Activated naive CD4-positive, alpha-beta T cell treated with anti-CD3 and anti-CD28 coated beads for 36 hours (primary cell): ENCODE measurements around the gene LHX8. TPM values are rescaled to one million over a fixed set of nuclear protein-coding genes. Genes with fewer than 3 reads are reported as not detected.

Experiments
- CTCF ChIA-PET: fragments of 350-600 bp; sonication (Branson Sonifier 250); formaldehyde crosslinking; loops from one replicate; lab custom pipeline; 2021; ENCODE audit warnings: antibody characterized with exemption; lab: Charles Lee
- DNase-seq: peaks from one replicate; pipeline ENCODE4 v3.0.0-alpha.2; 2020
- H3K27ac Mint-ChIP-seq: one replicate; pipeline ENCODE4 v1.8.0; 2021; ENCODE audit warnings: mild to moderate bottlenecking, mixed read lengths
- H3K27me3 Mint-ChIP-seq: one replicate; pipeline ENCODE4 v1.8.0; 2021; ENCODE audit warnings: low read depth, mixed read lengths
- H3K36me3 Mint-ChIP-seq: one replicate; pipeline ENCODE4 v1.8.0; 2021; ENCODE audit warnings: low read depth, mixed read lengths
- H3K4me1 Mint-ChIP-seq: one replicate; pipeline ENCODE4 v1.8.0; 2021; ENCODE audit warnings: low read depth, mixed read lengths
- H3K4me3 Mint-ChIP-seq: one replicate; pipeline ENCODE4 v1.8.0; 2021; ENCODE audit warnings: mild to moderate bottlenecking, moderate library complexity, mixed read lengths
- H3K9me3 Mint-ChIP-seq: one replicate; pipeline ENCODE4 v1.8.0; 2021; ENCODE audit warnings: mixed read lengths
- intact Hi-C: fragments of 100-400 bp; cut with micrococcal nuclease; formaldehyde crosslinking; loops from one replicate; pipeline ENCODE4 v1.15.1; 2023
- total RNA-seq, 2 experiments: library from RNA; stranded (reverse); gene quantifications; one replicate each; pipeline ENCODE4 v1.2.3, GENCODE V29; 2021

Gene LHX8
- total RNA-seq, 2 experiments from 2014 or later: not detected

DNA sequence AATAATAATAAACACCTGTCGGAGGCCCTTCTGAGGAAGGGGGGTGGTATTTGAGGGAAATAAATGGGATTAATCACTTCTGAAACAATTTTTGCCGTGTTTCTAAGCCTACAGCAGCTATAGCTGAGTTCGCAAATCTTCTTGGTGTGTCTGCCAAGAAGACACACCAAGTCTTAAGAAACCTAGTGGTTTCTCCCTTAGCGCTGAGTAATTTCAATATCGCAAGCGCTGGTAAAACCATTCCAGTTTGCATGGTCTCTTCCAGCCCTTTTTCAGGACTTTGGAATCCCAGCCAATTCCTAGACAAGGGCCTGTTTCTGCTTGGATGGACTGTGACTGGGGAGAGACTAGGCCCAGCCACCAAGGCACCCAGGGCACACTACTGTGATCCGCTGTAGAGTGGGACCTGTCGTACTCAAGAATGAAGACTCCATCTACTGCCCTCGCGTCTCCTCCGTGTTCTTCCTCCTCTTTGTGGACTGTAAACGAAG, 7.5 kb upstream of the LHX8 start:
- no peaks in the 10 kb centered on the region for H3K4me1 Mint-ChIP-seq
- peaks cover 61% of the 10 kb centered on the region for H3K27me3 Mint-ChIP-seq
- CTCF ChIA-PET: no interaction called here
- H3K36me3 Mint-ChIP-seq: peaks cover 5% of the 10 kb centered on the region
- intact Hi-C loops: no loop called here
- H3K27ac Mint-ChIP-seq: peak overlapping the region; percentile 35
- no peak overlapping the region for H3K4me3 Mint-ChIP-seq
- H3K9me3 Mint-ChIP-seq: no peaks in the 10 kb centered on the region
- DNase-seq: no peak

DNA sequence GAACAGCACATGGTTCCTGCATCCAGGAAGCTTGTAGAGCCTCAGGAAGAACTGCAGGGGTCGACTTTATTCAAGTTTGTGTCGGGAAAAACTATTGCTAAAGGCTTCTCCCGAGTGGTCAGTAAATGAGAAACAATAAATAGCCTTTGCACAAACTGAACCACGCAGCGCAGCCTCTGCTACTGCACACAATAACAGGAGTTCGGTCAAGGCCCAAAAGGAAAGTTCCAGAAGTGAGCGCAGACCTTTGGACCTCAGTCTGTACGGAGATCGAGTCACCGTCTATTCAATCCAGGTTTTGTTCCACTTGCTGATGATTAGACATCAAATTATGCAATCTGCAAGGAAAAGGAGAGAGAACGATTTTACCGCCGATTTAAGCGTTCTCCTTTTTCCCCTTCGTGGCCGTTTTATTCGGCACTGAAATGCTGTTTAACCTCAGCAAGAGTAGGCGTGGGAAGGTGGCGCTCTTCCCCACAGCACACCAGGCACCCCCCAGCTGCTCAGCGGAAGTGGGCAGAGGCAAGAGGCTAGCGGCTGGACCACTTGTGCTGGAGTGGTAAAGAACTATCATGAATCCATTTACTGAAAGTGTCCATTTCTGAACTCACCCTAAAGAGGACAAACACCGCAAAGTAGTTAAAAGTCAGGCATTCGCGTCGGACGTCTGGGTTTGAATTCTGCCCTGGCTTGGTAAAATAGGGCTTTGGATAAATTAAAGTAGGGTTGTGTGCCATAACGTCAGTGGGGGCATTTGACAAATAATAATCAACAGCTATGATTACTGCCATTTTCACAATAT, 6.1 kb upstream of the LHX8 start:
- Mint-ChIP-seq H3K4me1 (peaks cover 2% of the 10 kb centered on the region), H3K27me3 (peaks cover 76% of the 10 kb centered on the region), H3K4me3 (no peak overlapping the region), H3K36me3 (peaks cover 7% of the 10 kb centered on the region), H3K27ac (no peak overlapping the region), H3K9me3 (no peaks in the 10 kb centered on the region)
- CTCF ChIA-PET: no interaction called here
- DNase-seq: no peak
- intact Hi-C loops: no loop called here

DNA sequence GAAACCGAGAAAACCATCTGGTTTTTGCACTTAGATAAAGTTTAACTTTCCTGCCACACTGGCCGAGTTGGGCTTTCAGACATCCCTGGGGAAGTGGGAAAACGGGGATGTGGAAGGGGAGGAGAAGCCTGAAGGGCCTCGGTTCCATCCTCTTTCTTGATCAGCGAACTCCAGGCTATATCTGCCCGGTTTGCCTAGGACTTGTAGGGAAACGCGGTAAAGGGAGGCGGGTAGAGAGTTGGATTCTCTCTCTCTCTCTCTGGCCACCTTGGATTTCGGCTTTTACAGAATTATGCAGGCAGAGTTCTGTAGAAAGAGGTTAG, 4.6 kb upstream of the LHX8 start:
- Mint-ChIP-seq H3K4me3 (no peak overlapping the region), H3K36me3 (peaks cover 7% of the 10 kb centered on the region), H3K4me1 (peaks cover 7% of the 10 kb centered on the region), H3K27ac (no peak overlapping the region), H3K27me3 (peaks cover 85% of the 10 kb centered on the region), H3K9me3 (no peaks in the 10 kb centered on the region)
- DNase-seq: no peak
- intact Hi-C loops: no loop called here
- CTCF ChIA-PET: interaction anchor here (0.6 kb wide), 1 partner anchor 398 kb away, joined by 3 read pairs; no protein-coding TSS in a partner anchor

DNA sequence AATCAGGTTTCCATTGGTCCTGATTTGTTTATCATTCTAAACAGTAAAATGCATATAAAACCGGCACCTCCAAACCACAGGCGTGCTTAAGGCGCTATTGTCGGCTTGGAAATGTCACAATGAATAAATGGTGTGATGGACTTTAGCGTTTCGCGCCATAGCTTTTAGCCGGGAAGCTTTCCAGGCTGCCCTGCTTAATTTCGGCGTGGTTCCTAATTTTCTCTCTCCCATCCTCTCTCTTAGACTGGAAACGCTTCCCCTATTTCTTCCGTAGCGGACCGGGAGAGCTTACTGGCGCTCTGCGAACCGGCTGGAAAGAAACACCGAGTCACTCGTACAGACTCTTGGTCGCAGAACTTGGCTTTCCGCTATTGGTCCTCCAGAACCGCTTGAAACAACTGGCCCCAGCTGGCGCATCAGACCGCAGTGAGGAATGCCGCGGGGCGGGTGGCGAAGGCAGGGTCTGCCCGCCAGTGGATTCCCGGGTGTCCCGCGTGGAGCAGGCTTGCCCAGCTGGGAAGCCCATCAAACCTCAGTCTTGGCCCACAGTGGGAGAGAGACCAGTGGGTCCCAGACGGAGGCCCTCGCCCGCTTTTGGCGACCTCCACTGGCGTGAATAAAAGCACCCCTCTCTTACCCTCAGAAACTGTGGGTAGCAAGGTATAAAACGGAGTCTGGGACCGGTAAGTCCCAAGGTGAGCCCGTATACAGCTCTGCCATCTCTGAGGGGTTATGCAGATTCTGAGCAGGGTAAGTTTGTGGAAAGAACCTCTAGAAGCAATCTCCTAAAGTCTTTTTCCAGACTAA, 4.0 kb upstream of the LHX8 start:
- CTCF ChIA-PET: no interaction called here
- H3K27me3 Mint-ChIP-seq: peaks cover 87% of the 10 kb centered on the region
- H3K9me3 Mint-ChIP-seq: no peaks in the 10 kb centered on the region
- H3K36me3 Mint-ChIP-seq: peaks cover 7% of the 10 kb centered on the region
- intact Hi-C loops: loop anchor here (5.0 to 10.0 kb wide), 2 partner anchors 358 to 485 kb away; partner anchors contain the start of gene SLC44A5
- H3K4me3 Mint-ChIP-seq: no peak overlapping the region
- H3K4me1 Mint-ChIP-seq: peaks cover 13% of the 10 kb centered on the region
- no peak overlapping the region for H3K27ac Mint-ChIP-seq
- DNase-seq: no peak

DNA sequence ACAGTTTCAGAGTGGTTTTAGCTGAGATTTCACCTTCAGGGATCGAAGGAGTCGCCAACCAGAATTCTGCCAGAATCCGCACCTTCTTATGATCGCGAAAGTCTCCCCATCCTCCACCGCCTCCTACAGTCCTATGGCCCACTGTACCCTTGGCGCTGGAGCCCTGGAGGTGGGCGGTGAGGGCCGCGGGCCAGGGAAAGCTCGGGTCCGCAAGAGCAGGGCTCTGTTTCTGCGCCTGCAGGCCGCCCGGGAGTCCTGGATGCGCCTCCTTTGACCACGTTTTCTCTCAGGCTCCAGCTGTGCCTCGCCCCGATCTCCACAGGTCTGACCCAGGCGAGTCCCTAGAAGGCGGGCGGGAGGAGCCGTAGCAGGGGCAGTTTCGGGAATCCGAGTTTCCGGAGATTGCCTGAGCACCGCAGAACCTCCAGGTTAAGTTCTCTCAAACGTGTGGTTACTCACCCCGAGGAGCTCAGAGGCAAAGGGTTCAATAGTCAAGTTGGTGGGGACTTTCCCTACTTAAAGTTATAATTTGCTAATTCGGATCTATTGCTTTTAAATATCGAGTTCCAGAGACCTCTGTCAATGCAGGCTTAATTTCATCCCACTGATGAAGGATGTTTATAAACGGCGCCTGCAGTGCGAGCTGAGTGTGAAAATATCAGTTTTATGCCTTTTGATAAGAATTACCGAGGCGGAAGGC, 3.2 kb upstream of the LHX8 start:
- H3K27me3 Mint-ChIP-seq: peaks cover 88% of the 10 kb centered on the region
- DNase-seq: no peak
- no peaks in the 10 kb centered on the region for H3K9me3 Mint-ChIP-seq
- H3K4me1 Mint-ChIP-seq: peaks cover 19% of the 10 kb centered on the region
- peaks cover 3% of the 10 kb centered on the region for H3K36me3 Mint-ChIP-seq
- H3K27ac Mint-ChIP-seq: no peak overlapping the region
- CTCF ChIA-PET: no interaction called here
- no peak overlapping the region for H3K4me3 Mint-ChIP-seq
- intact Hi-C loops: loop anchor here (5.0 to 10.0 kb wide), 2 partner anchors 359 to 484 kb away; partner anchors contain the start of gene SLC44A5

DNA sequence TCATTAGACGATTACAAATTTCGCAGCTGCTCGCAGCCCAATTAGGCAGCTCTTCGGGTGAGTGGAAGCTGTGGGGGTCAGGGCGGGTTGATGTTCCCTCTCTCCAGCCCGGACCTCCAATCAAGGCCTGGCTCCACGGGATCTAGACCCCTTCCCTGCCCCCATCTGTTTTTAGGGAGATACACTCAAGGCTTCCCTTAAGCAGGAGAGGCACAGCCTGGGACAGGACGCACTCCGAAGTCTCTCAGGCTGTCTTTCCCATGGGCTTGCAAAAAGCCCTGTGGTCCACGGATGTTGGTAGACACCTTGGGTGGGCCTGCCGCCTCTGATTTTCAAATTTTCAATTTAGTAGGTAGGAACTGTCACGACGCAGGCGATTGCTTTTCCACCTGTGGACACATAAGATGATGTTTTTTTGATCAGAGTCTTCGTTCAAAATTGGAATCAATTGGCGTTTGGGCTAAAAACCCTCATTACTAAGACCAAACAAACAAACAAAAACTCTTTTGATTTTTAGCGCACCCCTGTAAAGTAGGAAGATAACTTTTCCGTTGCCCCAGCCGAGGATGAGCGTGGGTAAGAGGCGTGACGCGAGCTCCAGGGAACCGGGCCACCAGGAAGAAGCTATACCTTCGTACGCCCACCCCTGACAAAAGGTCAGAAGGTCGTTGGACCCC, 2.5 kb upstream of the LHX8 start:
- CTCF ChIA-PET: no interaction called here
- Mint-ChIP-seq H3K36me3 (peaks cover 3% of the 10 kb centered on the region), H3K27me3 (peaks cover 89% of the 10 kb centered on the region), H3K4me1 (peaks cover 20% of the 10 kb centered on the region), H3K9me3 (no peaks in the 10 kb centered on the region), H3K4me3 (no peak overlapping the region), H3K27ac (no peak overlapping the region)
- DNase-seq: no peak
- intact Hi-C loops: loop anchor here (5.0 to 10.0 kb wide), 2 partner anchors 359 to 483 kb away; partner anchors contain the start of gene SLC44A5

DNA sequence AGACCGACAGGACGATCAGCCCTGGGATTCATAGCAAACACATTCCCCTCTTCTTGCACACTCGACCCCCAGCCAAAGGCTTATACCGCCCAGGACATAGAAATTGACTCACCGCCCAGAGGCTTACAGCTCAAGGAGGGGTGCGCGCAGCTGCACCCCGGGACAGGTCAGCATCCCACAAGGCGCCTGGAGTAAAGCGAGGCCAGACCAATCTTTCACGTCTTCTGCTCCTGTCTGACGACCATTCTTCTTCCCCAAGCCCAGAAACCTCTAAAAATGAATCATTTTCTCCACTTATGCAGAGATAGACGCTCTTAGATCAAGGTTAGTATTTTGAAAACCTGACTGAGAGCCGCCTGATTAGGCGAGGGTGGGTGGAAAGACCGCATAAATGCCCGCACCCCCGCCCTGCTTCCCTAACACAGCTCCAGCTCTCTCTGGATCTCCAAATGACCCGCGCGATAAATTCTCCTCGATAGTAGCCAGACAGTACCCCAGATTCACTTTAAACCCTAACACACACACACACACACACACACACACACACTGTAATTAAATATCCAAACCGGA, 1.9 kb upstream of the LHX8 start:
- CTCF ChIA-PET: no interaction called here
- peaks cover 2% of the 10 kb centered on the region for H3K36me3 Mint-ChIP-seq
- no peaks in the 10 kb centered on the region for H3K9me3 Mint-ChIP-seq
- peaks cover 23% of the 10 kb centered on the region for H3K4me1 Mint-ChIP-seq
- H3K27me3 Mint-ChIP-seq: peaks cover 86% of the 10 kb centered on the region
- H3K4me3 Mint-ChIP-seq: no peak overlapping the region
- intact Hi-C loops: loop anchor here (5.0 to 10.0 kb wide), 2 partner anchors 360 to 482 kb away; partner anchors contain the start of gene SLC44A5
- no peak for DNase-seq
- no peak overlapping the region for H3K27ac Mint-ChIP-seq

DNA sequence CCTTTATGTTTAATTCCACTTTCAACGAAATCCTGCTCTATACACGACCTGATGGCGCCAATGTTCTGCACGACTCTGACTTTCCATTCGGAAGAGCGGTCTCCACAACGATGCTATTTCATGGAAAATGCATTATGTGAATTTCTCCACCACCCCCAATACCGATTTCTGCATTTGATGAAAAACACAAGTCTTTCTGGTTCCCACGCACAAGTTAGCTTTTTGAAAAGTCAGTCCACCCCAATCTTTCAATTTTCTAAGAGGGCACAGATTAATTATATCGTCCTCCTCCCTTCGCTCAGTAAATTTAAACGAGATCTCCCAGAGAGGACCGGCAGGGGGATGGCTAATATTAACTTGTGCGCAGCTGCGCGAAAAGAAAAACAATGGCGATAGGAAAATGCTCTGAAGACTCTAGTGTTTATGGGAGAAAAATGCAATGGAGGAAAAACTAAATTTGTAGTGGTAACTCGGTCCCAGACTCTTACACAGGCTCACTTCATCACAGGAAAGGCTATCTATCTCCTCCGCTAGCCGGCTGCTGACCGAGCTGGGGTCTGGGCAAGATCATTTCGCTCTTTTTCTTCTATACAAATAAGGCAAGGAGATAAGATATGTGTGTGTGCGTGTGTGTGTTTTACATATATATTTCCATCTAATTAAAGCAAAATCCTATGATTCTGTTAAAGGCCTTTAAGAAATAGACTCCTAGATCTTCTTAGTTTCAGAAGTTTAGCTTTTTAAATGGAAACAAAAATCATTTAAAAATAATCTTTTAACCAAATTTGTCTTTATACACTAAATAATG, 1.2 kb upstream of the LHX8 start:
- intact Hi-C loops: loop anchor here (5.0 to 10.0 kb wide), 2 partner anchors 361 to 482 kb away; partner anchors contain the start of gene SLC44A5
- no peaks in the 10 kb centered on the region for H3K9me3 Mint-ChIP-seq
- peaks cover 86% of the 10 kb centered on the region for H3K27me3 Mint-ChIP-seq
- H3K36me3 Mint-ChIP-seq: peaks cover 2% of the 10 kb centered on the region
- CTCF ChIA-PET: no interaction called here
- DNase-seq: no peak
- H3K4me3 Mint-ChIP-seq: no peak overlapping the region
- H3K27ac Mint-ChIP-seq: no peak overlapping the region
- H3K4me1 Mint-ChIP-seq: peaks cover 23% of the 10 kb centered on the region

DNA sequence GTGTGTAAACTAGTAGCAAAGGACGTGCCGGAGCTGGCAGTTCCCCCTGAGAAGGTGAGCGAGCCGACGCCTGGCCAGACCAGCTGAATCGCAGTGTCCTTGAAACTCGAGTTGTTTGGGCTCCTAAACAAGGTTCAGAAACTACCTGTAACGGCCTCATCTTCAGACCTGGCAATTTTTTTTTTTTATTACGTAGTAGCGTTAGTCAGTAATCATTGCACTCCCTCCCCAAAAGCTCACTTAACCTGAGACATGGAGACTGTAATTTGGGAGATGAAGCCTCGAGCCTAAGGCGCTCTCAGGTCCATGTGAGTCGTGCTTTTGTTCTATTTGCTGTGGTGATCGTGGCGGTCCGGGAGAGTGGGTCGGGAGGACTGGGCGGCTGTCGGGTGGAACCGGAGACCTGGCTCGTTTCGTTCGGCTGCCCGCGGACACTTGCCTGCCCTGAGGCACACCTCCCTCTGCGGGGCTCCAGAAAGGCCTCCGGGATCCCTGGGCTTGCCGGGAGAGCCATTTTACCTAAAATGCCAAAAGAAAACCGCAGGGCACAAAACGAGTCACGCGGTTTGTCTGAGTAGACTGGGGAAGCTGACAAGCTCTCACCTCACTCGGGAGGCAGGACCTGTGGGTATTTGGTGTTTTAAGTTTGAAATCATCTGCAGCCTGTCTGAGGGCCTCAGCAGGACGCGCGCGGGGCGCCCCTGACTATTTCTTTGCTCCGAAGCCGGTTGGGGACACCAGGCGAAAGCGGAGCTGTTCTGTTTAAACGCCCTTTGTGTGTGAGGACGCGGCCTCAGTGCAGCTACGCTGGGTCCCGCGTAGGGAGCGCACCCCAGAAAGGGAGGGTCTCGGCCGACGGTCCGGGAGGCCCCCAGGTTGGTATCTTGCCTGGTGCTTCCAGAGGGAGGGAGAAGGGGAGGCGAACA, 722 bp downstream of the LHX8 start:
- CTCF ChIA-PET: interaction anchor here (0.6 kb wide), 1 partner anchor 16 kb away, joined by 3 read pairs; no protein-coding TSS in a partner anchor
- DNase-seq: peak; percentile 39
- Mint-ChIP-seq H3K4me1 (peaks cover 23% of the 10 kb centered on the region), H3K36me3 (peaks cover 2% of the 10 kb centered on the region), H3K27ac (no peak overlapping the region), H3K9me3 (no peaks in the 10 kb centered on the region), H3K27me3 (peaks cover 72% of the 10 kb centered on the region), H3K4me3 (peak overlapping the region; percentile 69)
- intact Hi-C loops: loop anchor here (5.0 to 10.0 kb wide), 2 partner anchors 363 to 480 kb away; partner anchors contain the start of gene SLC44A5

DNA sequence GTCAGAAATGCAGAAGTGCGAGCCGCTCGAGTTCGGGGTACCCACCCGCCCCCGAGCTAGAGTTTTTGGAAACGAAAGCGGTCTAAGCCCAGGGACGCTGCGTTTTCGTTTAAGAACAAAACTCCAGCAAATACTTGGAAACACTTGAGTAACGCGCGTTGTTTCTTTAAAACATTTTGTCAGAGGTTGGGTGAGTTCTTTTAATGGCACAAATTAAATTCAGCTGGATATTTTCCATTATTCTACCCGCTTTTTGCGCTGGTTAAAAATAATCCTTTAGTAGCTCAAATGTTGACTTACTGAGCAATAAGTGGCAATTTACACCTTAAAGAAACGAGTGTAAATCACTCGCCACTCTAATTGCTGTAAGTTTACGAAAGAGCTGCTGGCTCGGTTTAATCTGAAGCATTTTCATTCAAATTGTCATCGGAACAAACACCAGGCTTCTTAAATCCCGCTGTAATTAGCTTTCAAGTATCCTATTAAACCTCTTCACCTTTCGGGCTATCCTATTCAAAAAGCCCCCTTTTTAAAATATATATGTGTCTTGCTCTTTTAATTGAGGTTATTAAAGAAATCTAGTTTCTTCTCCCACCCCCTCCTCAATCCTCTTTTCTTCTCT, 1.5 kb downstream of the LHX8 start:
- CTCF ChIA-PET: no interaction called here
- intact Hi-C loops: loop anchor here (10.0 kb wide), 1 partner anchor 479 kb away; the partner anchor contains the start of gene SLC44A5

More for the DNA sequence above, 1.5 kb downstream of the LHX8 start:
- H3K27ac Mint-ChIP-seq: no peak overlapping the region
- H3K27me3 Mint-ChIP-seq: peaks cover 69% of the 10 kb centered on the region
- DNase-seq: no peak
- H3K4me3 Mint-ChIP-seq: peak overlapping the region; percentile 69
- H3K9me3 Mint-ChIP-seq: no peaks in the 10 kb centered on the region
- H3K4me1 Mint-ChIP-seq: peaks cover 23% of the 10 kb centered on the region
- H3K36me3 Mint-ChIP-seq: peaks cover 2% of the 10 kb centered on the region
